Loucy (cell line): ENCODE results near the gene PI4KA.
"Not testable (repeated sequence)": the region's sequence is repeated elsewhere in the genome, so short reads cannot be mapped to it uniquely, and the experiment has no call there.

Source experiments
- CTCF ChIP-seq: fragments of 200-600 bp; sonication (generic); conservative IDR thresholded peaks from 2 replicates; pipeline ENCODE4 v1.5.1; 2014; ENCODE audit warnings: mild to moderate bottlenecking, antibody characterized with exemption, low read length
- EZH2phosphoT487 ChIP-seq: fragments of 200-600 bp; IDR thresholded peaks from 2 replicates; pipeline ENCODE4 v1.6.1; 2018; ENCODE audit warnings: antibody characterized with exemption, mild to moderate bottlenecking, moderate library complexity, borderline replicate concordance

GRCh38 chr22:20668769-20669168, 189.8 kb downstream of the PI4KA start:
- TF ChIP-seq CTCF, EZH2phosphoT487: not testable (repeated sequence)
